ENCODE results near the gene PRKCA.
"Not testable (repeated sequence)": the region's sequence is repeated elsewhere in the genome, so short reads cannot be mapped to it uniquely, and the experiment has no call there.

The PRKCA gene

DNA sequence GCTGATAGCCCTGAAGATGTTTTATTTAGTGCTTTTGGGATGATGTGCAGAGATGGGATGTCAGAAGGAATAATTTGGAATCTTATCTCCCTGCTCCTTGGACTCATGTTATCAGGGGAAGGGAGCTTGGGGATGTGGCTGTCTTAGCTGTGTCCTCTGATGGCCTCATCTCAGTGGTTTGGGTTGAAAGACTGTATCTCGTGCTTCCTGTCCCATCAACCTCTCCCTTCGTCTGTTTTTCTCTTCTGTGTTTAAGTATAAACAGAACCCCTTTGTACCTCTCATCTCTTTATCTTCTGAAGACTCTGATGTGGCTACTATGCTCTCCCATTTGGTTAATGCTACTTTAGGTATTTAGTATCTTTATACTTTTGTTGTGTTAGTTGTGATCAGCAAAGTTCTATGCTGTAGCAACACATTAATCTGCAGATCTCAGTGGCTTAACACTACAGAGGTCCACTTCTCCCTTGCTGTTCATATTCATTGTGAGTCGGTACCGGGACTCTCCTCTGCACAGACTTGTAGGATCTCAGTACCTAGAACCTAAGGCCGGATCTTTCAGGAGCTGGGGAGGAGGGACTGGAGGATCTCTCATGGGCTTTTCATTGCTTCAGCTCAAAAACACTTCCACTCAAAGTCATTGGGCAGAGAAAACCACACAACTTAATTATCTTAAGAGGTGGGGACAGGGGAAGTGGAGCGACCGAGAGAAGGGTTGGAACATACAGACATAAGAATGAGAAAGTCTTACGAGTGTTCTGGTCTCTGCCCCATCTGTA lies 28.8 kb downstream of the PRKCA start:
- no peak for DNase-seq

DNA sequence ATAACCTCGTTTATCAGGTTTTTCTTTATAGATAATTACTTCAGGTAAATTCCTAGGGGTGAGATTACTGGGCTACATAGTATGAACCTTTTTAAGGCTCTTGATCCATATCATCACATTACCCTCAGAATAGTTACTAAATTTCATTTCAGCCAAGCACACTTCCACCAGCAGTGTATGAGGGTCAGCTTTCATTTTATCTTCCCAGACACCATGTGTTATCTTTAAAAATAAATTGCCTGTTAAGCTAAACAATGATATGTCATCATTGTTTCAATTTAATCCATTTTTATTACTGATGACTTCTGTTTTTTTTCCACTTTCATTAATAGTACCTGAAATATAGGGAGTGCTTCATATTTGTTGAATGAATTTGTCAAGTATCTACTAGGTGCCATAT lies 33.4 kb downstream of the PRKCA start:
- no peak for DNase-seq

DNA sequence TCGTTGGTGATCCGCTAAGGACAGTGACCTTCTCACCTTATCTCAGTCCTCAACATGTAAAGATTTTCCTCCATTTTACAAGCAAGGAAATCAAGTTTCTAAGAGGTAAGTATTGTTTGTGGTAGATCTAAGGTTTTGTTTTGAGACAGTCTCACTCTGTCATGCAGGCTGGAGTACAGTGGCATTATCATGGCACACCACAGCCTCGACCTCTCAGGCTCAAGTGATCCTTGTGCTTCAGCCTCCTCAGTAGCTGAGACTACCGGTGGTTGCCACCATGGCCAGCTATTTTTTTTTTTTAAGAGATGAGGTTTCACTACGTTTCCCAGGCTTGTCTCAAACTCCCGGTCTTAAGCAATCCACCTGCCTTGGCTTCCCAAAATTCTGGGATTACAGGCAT lies 34.9 kb downstream of the PRKCA start:
- no peak for DNase-seq

DNA sequence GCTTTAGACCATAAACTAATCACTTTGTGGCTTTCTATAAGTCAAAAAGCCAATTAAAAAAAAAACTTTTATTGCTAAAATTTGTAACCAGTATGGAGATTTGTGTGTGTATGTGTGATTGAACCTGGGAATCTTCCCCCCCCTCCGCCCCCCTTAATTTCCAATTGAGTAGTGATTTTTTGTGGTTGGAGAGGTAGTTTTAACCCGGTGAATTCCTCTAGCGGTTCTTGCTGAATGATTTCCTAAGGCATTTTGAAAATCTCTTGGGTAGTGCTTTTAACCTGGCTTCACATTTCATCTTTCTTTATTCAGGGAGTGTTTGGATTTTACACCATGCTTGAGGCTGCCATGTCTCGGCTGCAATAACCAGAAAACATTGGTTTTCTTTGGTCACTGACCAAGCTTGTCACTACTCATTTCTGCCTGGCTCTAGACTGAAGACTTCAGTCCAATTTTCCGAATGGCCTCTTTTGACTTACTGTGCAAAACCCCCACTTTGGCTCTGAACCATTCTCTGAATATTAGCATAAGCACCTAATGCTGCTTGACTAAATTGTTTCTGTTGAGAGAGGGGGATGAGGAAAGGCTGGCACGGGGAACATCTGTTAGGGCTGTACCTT lies 35.6 kb downstream of the PRKCA start:
- DNase-seq = peak; percentile 28

DNA sequence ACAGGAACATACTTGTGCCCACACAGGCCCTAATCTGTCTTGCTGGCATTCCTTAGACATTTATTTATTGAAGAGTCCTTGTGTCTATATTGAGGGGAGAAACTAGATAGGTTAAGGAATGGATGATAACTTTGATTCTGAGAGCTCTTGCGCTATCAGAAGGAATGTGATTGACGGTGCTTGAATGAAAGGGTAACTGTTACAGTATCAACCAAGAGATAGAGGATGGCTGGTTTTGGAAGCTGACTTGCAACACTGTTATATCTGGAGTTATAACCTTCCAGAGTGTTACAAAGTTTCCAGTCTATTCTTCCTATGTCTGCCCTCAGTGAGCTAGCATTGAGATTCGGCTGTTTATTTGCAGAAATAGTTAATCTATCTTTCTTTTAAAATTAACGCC lies 36.5 kb downstream of the PRKCA start:
- no peak for DNase-seq

DNA sequence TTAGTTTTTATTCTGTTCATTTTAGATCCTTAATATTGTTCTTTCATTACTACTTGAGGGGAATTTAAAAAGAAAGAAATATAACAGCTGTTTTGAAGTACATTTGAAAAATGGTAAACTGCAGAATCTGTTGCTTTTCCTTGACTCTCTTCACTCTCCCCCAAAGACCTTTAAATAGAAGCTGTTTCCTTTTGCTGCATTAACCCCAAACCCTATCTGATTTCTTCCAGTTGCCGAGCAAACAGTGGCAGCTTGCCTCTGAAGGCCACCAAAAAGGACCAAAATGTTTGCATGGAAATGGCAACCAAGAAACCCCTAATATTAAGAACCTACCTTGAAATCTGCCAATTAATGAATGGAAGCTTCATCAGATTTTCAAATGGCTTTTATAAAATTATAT lies 37.1 kb downstream of the PRKCA start:
- DNase-seq = no peak

DNA sequence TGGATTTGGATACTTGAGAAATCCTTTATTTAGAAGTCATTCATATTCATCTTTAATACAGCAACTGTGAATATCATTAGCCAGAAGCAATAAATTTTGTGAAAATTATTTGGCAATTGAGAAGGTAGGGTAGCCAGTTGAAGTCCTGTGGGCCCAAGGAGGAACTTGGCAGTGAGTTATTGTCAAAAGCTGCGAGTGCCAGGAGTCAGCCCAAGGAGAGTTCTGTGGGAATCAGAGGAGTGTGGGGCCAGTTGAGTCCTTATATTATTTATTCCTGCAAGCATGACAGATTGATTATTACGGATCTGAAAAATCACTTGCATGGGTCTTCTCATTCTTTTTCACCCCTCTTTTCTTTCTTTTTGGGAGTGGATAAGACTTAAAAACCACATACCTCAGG lies 38.3 kb downstream of the PRKCA start:
- DNase-seq = no peak

DNA sequence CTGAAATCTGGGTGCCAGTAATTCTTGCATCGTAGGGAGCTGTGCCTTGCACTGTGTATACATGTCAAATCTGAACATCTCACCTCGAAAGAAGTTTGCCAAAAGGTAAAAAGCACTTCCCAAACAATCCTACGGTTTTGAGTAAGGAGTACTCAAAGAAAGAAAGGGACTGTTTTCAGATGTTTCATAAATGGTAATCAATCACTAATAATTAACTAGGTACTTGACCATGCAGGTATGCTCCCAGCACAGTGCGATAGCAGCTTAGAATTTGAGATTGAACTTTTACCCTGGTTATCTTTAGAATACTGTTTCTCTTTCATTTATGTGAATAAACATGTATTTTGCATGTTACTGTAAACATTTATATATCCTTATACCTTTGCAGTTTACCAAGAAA lies 39.0 kb downstream of the PRKCA start:
- no peak for DNase-seq

DNA sequence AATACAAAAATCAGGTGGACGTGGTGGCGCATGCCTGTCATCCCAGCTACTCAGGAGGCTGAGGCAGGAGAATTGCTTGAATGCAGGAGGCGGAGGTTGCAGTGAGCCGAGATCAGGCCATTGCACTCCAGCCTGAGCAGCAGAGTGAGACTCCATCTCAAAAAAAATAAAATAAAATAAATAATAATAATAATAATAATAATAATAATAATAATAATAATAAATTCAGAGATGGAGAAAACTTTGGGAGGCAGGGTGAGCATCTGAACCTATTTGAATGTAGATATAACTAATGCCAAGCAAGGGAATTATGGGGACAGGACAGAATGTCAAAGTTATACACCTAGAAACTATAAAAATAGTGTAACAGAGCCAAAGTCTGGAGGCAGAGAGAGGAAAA lies 39.9 kb downstream of the PRKCA start:
- DNase-seq = not testable (repeated sequence)

DNA sequence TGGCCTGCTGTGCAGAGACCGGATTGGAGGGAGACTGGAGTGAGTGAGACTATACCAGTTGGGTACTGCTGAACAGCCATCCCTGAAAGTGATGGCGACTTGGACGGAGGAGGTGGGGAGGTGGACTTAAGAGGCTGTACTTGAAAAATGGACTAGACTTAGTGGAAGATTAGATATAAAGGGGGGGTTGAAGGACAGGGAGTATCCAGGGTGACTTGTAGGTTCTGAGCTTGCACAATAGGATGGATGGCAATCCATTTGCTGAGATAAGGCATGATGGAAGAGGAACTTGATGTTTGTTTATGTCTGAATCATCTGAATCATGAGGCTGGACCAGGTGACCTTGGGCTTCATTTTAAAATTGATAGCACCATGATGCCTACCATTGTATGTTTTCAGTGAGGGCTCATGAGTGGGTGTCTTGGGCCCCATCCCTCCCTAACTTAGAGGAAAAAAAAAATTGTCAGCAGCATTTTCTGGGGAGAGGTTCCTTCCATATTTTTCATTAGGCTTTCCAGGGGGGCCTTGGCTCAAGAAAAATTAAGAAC lies 41.2 kb downstream of the PRKCA start:
- no peak for DNase-seq

DNA sequence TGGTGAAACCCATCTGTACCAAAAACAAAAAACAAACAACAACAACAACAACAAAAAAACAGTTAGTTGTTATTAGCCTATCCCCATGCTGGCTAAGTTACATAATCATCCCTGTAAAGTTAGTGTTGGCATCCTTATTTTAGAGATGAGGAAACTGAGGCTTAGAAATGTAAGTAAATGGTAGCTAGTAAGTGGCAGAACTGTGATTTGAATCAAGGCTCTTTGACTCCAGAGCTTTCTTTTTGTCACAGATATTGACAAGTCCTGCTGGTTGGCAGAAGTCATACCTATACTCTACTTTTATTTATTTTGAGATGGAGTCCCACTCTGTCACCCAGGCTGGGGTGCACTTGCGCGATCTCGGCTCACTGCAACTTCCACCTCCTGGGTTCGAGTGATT lies 42.1 kb downstream of the PRKCA start:
- DNase-seq = no peak

DNA sequence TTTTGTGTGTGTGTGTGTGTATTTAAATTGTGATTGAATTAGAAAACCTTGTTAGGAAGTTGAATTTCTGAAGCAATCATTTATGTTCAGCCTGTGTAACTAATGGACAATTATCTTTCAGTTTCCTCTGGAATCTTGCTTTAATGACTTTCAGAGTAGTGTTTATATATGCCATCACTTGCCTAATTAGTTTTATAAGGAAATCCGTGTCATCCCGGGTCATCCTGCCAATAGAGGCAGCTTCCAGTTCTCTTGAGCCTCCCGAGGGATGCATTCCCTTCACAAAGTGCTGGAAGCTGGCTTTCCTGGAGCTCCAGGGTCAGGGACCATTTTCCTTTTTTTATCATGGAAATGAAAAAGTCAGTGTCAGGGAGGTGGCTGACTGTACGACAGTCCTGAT lies 42.9 kb downstream of the PRKCA start:
- DNase-seq = no peak

DNA sequence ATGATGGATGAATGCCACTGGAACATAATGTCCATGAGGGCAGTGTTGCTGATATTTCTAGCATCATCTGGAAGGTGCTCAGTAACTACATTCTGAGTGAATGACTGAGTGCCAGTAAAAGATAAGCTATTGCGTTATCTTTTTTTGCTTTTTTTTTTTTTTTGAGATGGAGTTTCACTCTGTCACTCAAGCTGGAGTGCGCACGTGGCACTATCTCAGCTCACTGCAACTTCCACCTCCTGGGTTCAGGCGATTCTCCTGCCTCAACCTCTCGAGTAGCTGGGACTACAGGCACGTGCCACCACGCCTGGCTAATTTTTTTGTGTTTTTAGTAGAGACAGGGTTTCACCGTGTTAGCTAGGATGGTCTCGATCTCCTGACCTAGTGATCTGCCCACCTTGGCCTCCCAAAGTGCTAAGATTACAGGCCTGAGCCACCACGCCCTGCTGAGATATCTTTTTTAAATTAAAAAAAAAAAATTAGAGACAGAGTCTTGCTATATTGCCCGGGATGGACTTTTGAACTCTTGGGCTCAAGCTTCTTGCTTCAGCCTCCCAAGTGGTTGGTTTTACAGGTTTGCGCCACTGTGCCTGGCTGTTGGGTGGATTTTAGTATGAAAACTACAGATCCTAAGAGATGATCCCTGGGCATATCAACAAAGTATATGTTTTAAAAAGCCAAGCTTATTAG lies 43.7 kb downstream of the PRKCA start:
- DNase-seq = not testable (repeated sequence)

DNA sequence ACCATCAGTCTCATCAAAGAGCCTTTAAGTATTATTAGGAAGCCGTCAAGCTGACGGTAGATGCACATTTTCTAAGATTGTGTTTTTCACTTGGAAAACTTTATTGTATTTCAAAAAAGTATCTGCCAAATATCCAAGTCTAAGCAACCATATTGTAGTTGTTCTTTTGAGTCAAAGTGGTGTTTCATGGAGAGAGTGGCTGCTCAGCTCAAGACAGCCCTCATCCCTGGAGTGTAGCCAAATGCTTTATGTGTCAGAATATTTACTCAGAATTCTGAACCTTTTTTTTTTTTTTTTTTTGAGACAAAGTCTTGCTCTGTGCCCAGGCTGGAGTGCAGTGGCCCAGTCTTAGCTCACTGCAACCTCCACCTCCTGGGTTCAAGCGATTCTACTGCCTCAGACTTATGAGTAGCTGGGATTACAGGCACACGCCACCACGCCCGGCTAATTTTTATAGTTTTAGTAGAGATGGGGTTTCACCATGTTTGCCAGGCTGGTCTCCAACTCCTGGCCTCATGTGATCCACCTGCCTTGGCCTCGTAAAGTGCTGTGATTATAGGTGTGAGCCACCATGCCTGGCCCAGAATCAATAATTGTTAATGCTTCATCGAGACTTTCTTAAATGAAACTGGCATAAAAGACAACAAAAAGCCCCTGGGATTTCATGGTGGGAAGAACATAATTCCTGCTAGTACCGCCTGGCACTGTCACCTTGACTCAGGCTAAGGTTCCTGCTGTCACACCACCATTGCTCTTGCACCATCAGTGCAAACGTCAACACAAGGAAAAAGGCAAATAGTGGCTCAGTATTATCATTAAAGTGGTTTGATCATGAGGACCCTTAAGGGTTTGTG lies 45.5 kb downstream of the PRKCA start:
- no peak for DNase-seq

DNA sequence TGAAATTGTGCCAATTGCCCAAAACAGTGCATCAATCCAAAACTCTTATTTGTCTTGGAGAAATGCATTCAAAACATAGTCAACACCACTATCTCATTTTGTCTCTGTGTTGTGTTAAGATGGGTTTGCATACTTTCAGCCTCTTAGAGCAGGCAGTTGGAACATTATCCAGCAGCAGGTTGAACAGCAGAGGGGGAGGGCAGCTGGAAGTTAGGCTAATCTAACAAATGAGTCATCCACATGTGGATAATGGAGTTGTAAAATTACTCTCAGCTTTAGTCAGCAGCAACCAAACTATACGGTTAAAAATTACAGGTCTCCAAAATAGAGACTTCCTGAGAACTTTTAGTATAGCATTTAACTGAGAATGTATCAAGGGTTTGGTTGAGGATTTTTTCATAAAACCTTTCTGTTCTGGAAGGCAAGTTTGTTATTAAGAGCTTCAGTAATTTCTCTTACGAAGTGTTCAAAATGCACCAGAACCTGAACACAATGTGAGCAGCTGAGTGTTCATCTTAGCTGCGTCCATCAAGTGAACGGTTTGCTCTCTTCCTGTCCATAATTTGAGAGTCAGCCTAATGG lies 46.3 kb downstream of the PRKCA start:
- DNase-seq = peak; percentile 81

DNA sequence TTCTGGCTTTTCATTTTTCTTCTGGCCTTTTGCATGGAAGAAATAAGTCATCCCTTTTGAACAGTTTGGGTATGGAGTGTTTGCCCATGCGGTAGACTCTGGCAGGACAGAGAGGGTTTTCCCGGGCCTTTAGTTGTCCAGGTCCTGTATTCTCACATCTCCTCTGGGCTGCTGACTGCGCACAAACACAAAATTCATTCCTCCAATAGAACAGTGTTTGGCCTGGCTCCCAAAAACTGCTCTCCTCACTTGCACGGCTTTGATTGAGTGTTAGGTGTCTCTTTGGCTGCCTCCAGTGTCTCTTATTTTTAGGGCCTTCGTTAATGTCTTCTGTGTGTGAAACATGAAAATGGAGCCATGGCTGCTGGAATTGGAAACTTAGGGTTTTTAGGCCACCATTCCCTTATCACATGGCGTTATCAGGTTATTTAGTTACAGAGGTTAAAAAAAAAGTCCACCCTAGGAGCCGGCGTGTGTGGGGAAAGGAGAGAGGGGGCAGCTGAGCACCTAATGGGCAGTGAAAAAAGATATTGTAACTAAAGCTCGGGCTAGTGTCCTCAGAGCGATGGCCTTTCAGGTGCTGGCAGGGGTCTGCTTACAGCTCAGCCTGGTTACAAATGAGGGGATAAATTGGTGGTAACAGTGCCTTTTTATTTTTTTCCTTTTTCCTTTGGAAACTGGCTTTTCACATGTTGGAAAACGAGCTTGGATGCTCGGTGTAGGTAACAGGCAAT lies 47.3 kb downstream of the PRKCA start:
- DNase-seq = no peak

DNA sequence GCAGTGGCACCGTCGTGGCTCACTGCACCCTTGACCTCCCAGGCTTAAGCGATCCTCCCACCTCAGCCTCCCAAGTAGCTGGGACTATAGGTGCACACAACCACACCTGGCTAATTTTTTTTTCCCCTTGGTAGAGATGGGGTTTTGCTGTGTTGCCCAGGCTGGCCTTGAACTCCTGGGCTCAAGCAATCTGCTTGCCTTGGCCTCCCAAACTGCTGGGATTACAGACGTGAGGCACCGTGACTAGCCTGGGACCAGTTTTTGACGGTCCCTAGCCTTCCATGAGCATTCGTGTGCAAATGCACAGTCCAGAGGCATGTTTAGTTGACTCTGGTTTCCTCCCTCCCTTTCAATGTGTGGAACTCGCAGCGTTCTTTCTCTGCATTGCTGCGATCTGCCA lies 48.2 kb downstream of the PRKCA start:
- not testable (repeated sequence) for DNase-seq

DNA sequence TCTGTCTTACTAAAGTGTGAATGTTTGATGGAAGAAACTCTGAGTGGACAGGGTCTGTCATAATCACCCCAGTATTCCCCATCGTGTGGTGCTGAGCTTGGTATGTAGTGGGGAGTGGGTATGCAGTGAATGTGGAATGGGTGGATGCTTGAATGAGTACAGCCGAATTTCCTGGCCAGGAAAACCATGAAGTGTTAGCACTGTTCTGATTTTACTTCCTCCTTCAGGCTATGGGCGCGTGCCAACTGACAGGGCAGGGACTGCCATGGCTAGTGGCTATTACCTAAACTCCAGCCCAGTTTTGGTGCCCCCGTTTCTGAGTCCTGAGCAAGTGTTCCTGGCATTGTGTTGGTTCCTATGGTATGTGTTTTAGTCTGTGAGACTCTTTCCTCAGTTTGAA lies 48.6 kb downstream of the PRKCA start:
- DNase-seq = no peak

DNA sequence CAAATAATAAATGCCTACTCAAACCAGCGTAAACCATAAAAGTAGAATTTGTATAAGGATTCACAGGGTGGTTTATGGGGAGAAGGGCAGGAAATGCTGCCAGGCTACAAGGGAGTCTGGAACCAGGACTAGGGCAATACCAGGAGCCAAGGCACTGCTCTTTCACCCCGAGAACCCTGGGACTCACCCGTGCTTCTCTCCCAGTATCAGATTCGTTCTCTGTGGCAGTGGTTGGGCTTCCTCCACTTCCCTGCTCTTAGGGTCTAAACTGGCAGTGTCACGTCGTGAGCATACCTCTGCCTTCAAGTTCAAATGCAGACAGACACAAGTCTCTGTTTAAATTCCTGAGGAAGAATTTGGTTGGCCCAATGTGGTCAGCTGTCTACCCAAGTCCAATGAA lies 49.3 kb downstream of the PRKCA start:
- DNase-seq = no peak

DNA sequence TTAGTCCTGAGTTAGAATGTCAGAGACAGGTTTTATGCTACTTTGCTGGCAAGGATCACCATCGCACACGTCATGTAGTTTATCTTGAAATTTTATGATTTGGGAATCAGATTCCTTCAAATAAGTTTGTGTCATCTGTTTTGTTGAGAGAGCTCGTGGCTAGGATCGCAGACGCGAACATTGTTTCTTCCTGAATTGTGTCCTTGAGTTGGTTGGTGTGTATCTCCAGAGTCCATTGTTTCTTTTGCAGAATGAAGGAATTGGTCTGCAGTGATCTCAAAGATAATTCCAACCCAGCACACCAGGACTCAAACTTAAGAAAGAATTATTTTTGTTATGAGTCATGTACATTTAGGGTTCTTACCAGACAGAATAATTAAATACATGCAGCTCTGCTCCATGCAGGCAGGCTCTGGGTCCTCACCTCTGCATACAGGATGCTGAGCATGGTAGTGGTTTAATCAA lies 51.6 kb downstream of the PRKCA start:
- DNase-seq = no peak

DNA sequence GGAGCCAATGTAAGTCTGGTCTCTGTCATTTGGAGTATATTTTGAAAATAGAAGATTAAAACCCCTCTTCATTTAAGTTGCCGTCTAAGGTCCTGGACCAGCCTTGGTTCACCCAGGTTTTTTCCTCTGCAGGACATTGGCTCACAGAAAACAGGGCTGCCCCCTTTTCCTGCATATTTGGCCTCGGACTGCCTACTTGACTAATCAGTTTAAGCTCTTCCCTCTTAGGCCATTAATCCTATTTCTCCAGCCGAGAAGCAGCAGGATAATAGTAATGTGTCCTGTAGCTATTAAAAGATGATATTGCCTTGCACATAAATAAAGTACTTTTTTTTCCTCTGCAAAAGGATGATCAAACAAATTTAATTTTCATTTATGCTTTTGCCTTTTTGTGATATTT lies 52.1 kb downstream of the PRKCA start:
- no peak for DNase-seq

DNA sequence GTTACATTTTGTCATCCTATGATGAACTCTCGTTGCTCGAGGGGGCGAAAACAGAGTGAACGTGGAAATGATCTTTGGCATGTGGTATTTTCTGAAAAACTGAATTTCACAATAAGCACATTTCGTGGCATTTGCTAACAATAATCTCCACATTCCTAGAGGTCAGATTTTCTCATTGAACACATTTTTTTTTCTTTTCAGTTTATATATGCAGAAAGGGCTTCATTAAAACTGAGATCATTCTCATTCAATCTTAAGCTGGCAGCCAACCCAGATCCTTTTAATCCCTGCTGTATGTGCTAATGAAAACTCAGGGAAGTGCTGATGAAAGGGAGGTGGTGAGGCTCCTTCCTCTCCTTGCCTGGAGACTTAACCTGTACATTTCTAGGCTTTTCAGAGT lies 52.6 kb downstream of the PRKCA start:
- DNase-seq = no peak
